Central memory CD8-positive, alpha-beta T cell (primary cell): Measurements from ENCODE around the gene SCGB1A1.
"Not testable (repeated sequence)": the region's sequence is repeated elsewhere in the genome, so short reads cannot be mapped to it uniquely, and the experiment has no call there.

ENCODE experiments used
- ATAC-seq: fragments of 150-1000 bp; cut with Tn5 transposase; replicated peaks from 2 replicates; pipeline ENCODE4 v1.10.0; 2022; ENCODE audit warnings: mild to moderate bottlenecking, moderate FRiP score, moderate number of reproducible peaks; ENCODE audit not compliant: poor library complexity, severe bottlenecking; ENCODE audit errors: extremely low read depth
- DNase-seq, 2 donors: peaks; one replicate each; pipeline ENCODE4 v3.0.0; 2021; ENCODE audit warnings: low spot score in 2 of 2
- H3K27ac Mint-ChIP-seq: one replicate; pipeline ENCODE4 v1.8.0; 2022; ENCODE audit warnings: low read depth, mild to moderate bottlenecking, moderate library complexity, mixed read lengths
- H3K27me3 Mint-ChIP-seq: one replicate; pipeline ENCODE4 v1.8.0; 2022; ENCODE audit warnings: mixed read lengths
- H3K36me3 Mint-ChIP-seq: one replicate; pipeline ENCODE4 v1.8.0; 2022; ENCODE audit warnings: mild to moderate bottlenecking, moderate library complexity, mixed read lengths; ENCODE audit not compliant: insufficient read depth
- H3K4me1 Mint-ChIP-seq: one replicate; pipeline ENCODE4 v1.8.0; 2022; ENCODE audit warnings: mixed read lengths
- H3K4me3 Mint-ChIP-seq: one replicate; pipeline ENCODE4 v1.8.0; 2022; ENCODE audit warnings: mild to moderate bottlenecking, moderate library complexity, mixed read lengths
- H3K9me3 Mint-ChIP-seq: one replicate; pipeline ENCODE4 v1.8.0; 2022; ENCODE audit warnings: mixed read lengths

The SCGB1A1 gene

GRCh38 chr11:62418733-62419132 lies at the start of gene SCGB1A1:
Gene SCGB1A1, plus strand, starts transcription at chr11:62419033. Its CDS starts 63 bp downstream, at chr11:62419096.
- Mint-ChIP-seq H3K27me3 (no peaks in the 10 kb centered on the region), H3K9me3 (no peaks in the 10 kb centered on the region), H3K27ac (no peak within 1 kb of the TSS), H3K4me1 (no peaks in the 10 kb centered on the region), H3K36me3 (peaks cover 4% of the 10 kb centered on the region), H3K4me3 (no peak within 1 kb of the TSS)
- ATAC-seq (no peak), DNase-seq (no peak)

GRCh38 chr11:62370743-62371440 lies 47.9 kb upstream of the SCGB1A1 start:
- Mint-ChIP-seq H3K9me3 (no peaks in the 10 kb centered on the region), H3K27ac (peak overlapping the region; percentile 89), H3K4me3 (peak overlapping the region; percentile 62), H3K36me3 (no peaks in the 10 kb centered on the region), H3K27me3 (no peaks in the 10 kb centered on the region), H3K4me1 (peaks cover 16% of the 10 kb centered on the region)
- peak; percentile 94 for ATAC-seq
- peak in 1 of 2 donors; percentile 31 for DNase-seq

- no peak for ATAC-seq
These were observed 46.0 kb upstream of the SCGB1A1 start for GRCh38 chr11:62372871-62373270.

GRCh38 chr11:62373464-62374119 lies 45.2 kb upstream of the SCGB1A1 start:
- Mint-ChIP-seq H3K4me3 (peak overlapping the region; percentile 0), H3K27ac (no peak overlapping the region), H3K9me3 (no peaks in the 10 kb centered on the region), H3K27me3 (no peaks in the 10 kb centered on the region), H3K4me1 (peaks cover 16% of the 10 kb centered on the region), H3K36me3 (no peaks in the 10 kb centered on the region)
- no peak for ATAC-seq
- DNase-seq: no peak

More at GRCh38 chr11:62372871-62373270, 46.0 kb upstream of the SCGB1A1 start:
- peak overlapping the region; percentile 0 for H3K4me3 Mint-ChIP-seq
- no peaks in the 10 kb centered on the region for H3K9me3 Mint-ChIP-seq
- DNase-seq: no peak
- no peaks in the 10 kb centered on the region for H3K27me3 Mint-ChIP-seq
- peaks cover 16% of the 10 kb centered on the region for H3K4me1 Mint-ChIP-seq
- H3K27ac Mint-ChIP-seq: no peak overlapping the region
- no peaks in the 10 kb centered on the region for H3K36me3 Mint-ChIP-seq

- no peaks in the 10 kb centered on the region for H3K9me3 Mint-ChIP-seq
- H3K4me1 Mint-ChIP-seq: peaks cover 16% of the 10 kb centered on the region
- DNase-seq (no peak), ATAC-seq (no peak)
- no peaks in the 10 kb centered on the region for H3K27me3 Mint-ChIP-seq
- H3K27ac Mint-ChIP-seq: no peak overlapping the region
- H3K36me3 Mint-ChIP-seq: no peaks in the 10 kb centered on the region
- no peak overlapping the region for H3K4me3 Mint-ChIP-seq
These were observed 44.0 kb upstream of the SCGB1A1 start for GRCh38 chr11:62374801-62375200.

- not testable (repeated sequence) for H3K27ac Mint-ChIP-seq, ATAC-seq, H3K36me3 Mint-ChIP-seq, DNase-seq, H3K9me3 Mint-ChIP-seq, H3K4me3 Mint-ChIP-seq, H3K4me1 Mint-ChIP-seq, H3K27me3 Mint-ChIP-seq
These were observed 40.3 kb upstream of the SCGB1A1 start for GRCh38 chr11:62378459-62379063.

GRCh38 chr11:62379586-62379985 lies 39.2 kb upstream of the SCGB1A1 start:
- not testable (repeated sequence) for H3K36me3 Mint-ChIP-seq, H3K9me3 Mint-ChIP-seq, H3K27me3 Mint-ChIP-seq, H3K27ac Mint-ChIP-seq, DNase-seq, ATAC-seq, H3K4me3 Mint-ChIP-seq, H3K4me1 Mint-ChIP-seq

- H3K9me3 Mint-ChIP-seq, H3K27ac Mint-ChIP-seq, H3K4me1 Mint-ChIP-seq, H3K4me3 Mint-ChIP-seq, H3K27me3 Mint-ChIP-seq, H3K36me3 Mint-ChIP-seq: not testable (repeated sequence)
- DNase-seq (peak in 1 of 2 donors; percentile 38), ATAC-seq (peak; percentile 60)
These were observed 38.0 kb upstream of the SCGB1A1 start for GRCh38 chr11:62380821-62381245.

- Mint-ChIP-seq H3K9me3 (no peaks in the 10 kb centered on the region), H3K4me1 (peaks cover 15% of the 10 kb centered on the region), H3K27me3 (no peaks in the 10 kb centered on the region), H3K4me3 (no peak overlapping the region), H3K36me3 (no peaks in the 10 kb centered on the region), H3K27ac (no peak overlapping the region)
- DNase-seq (no peak), ATAC-seq (no peak)
These were observed 35.0 kb upstream of the SCGB1A1 start for GRCh38 chr11:62383822-62384221.

- ATAC-seq: peak; percentile 97
- not testable (repeated sequence) for H3K36me3 Mint-ChIP-seq, DNase-seq, H3K27me3 Mint-ChIP-seq, H3K4me3 Mint-ChIP-seq, H3K9me3 Mint-ChIP-seq, H3K27ac Mint-ChIP-seq, H3K4me1 Mint-ChIP-seq
These were observed 32.8 kb upstream of the SCGB1A1 start for GRCh38 chr11:62386083-62386482.

GRCh38 chr11:62387381-62387780 lies 31.5 kb upstream of the SCGB1A1 start:
- Mint-ChIP-seq H3K36me3 (no peaks in the 10 kb centered on the region), H3K4me1 (peaks cover 7% of the 10 kb centered on the region), H3K9me3 (no peaks in the 10 kb centered on the region), H3K27ac (peak overlapping the region; percentile 55), H3K4me3 (peak overlapping the region; percentile 8), H3K27me3 (no peaks in the 10 kb centered on the region)
- ATAC-seq: no peak
- no peak for DNase-seq

GRCh38 chr11:62388999-62389398 lies 29.8 kb upstream of the SCGB1A1 start:
- ATAC-seq: no peak
- Mint-ChIP-seq H3K4me3 (no peak overlapping the region), H3K27ac (no peak overlapping the region), H3K27me3 (no peaks in the 10 kb centered on the region), H3K9me3 (no peaks in the 10 kb centered on the region), H3K4me1 (peaks cover 7% of the 10 kb centered on the region), H3K36me3 (no peaks in the 10 kb centered on the region)
- no peak for DNase-seq

GRCh38 chr11:62390237-62390636 lies 28.6 kb upstream of the SCGB1A1 start:
- peaks cover 12% of the 10 kb centered on the region for H3K4me1 Mint-ChIP-seq
- no peaks in the 10 kb centered on the region for H3K9me3 Mint-ChIP-seq
- DNase-seq: no peak
- H3K36me3 Mint-ChIP-seq: peaks cover 1% of the 10 kb centered on the region
- H3K4me3 Mint-ChIP-seq: no peak overlapping the region
- ATAC-seq: no peak
- H3K27me3 Mint-ChIP-seq: no peaks in the 10 kb centered on the region
- H3K27ac Mint-ChIP-seq: no peak overlapping the region
